HG03060 (cell line): ENCODE results near the gene RNF113B.

ENCODE experiments used
- ATAC-seq: cut with Tn5 transposase; IDR thresholded peaks from one replicate; pipeline ENCODE4 v1.9.1; 2021; ENCODE audit warnings: low read depth, moderate number of reproducible peaks; ENCODE audit not compliant: unreplicated experiment

RNF113B gene

DNA sequence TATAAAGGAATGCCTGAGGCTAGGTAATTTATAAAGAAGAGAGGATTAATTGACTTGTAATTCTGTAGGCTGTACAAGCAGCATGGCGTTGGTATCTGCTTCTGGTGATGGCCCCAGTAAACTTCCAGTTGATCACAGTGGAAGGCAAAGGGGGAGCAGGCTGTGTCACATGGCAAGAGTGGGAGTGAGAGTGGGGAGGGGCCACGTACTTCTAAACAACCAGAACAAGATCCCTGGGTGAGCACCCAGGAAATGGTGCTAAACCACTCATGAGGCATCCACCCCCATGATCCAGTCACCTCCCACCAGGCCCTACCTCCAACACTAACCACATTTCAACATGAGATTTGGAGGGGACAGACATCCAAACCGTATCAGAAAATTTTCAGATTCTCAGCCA lies 3.0 kb upstream of the RNF113B start:
- no peak for ATAC-seq

DNA sequence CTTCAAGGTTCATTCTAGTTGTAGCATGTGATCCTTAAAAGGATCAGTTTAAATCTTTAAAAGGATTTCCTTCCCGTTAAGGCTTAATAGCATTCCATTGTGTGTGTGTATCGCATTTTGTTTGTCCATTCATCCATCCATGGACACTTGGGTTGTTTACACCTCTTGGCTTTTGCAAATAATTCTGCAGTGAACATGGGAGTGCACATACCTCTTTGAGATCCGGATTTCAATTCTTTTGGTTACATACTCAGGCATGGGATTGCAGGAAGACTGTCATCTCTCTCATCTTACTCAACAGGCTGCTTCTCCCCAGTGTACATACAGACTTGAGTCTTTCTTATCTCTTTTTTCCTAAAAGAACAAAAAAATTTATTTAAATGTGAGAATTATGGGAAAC lies 1.2 kb downstream of the RNF113B start:
- ATAC-seq = no peak

DNA sequence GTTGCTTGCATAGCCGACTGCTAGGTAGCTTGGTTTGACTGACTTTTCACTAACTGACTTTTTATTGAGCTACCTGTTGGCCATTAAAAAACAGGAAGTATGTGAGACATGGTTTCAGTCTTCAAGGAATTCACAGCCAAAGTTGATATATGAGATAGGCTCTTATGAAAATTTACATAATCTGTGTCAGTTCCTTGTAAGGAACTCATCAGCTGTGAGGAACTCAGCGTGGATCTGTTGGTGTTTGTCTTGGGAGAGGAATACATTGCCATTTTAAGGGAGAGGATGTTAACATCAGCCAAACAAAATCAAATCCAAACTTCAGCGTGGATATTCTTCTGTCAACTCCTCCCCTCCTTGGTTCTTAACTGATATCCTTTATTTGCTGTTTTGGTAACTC lies 2.0 kb downstream of the RNF113B start:
- ATAC-seq = no peak

DNA sequence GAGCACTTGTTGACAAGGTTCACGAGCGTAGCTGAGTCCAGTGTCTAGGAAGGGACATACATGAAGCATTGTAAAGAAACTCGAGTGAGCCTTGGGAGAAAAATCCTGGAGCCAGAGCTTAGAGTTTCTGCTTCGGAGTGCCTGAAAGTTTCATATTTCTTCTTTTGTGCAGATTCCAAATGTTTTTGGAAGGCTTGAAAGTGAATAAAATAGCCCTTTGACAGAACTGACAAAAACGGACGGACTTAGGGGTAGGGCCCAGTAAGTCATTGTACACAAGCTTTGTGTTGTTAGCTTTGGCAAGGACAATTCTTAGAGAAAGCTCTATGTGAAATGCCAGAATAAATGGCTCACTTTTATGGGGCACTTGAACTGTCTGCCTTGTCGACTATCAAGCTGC lies 2.8 kb downstream of the RNF113B start:
- ATAC-seq = no peak

DNA sequence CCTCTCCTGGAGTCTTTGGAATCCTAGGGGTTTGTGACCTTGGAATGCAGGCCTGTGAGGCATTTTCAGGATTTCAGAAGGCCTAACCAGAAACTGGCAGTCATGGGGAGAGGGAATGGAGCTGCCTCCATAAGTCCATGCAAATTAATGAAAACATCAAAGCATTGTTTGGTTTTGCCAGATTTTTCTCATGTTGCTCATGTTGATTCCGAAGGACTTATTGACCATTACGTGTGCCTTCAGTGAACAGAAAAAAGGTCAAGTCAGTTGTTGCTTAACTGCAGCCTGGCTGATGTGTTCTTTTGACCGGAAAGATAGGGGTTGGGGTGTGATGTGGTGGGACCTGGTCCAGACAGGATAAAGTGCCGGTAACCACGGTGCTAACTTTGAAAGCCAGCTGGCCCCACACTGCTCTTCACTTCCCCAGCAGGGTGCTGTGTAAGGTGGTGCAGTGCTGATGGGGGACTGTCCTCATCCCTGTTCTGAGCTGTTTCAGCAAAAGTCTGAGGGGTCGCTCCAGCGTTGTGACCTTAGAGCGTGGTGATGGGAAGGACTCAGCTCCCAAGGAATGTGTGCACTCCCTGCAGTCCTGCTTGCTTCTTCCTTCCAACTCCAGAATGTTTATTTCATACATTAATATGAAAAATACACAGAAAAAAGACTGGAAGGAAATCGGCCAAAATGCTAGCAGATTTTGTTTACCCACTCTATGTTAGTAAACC lies 3.5 kb downstream of the RNF113B start:
- ATAC-seq = no peak

DNA sequence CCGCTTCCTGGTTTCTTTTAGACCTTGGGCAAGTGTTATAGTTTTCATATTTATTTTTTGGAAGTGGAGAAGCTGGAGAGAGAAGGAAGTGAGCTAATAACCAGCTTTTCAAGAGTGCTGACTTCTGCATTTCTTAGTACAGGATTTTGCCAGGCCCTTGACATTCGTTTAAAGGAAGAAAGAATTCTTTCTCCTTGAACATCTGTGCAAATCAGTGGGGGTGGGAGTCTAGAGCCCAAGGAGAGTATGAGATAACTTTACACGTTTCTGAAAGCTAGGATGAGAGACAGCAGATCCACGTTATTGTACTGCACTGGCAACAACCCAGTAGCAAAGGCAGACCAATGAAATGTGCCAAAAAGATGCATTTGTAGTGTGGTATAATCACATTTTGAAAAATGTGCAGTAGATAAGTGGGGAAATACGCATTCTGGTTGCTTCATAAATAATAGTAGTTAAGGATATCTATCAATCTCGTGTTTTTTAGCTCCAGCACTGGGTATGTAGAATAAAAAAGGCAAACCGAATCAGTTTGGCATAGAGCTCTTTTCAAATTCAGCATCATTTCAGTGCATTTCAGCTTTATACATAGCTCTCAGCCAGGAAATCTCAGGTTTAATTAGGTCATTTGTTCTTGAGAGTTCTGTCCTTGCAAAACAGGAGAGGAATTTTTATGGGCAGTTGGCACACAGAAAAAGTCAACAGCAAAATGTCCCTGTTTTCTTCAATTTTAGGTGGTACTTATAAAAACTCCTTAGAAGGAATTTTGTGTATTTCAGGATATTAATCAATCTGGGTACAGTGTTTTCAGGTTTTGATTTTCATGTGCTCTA lies 4.3 kb downstream of the RNF113B start:
- ATAC-seq = no peak

DNA sequence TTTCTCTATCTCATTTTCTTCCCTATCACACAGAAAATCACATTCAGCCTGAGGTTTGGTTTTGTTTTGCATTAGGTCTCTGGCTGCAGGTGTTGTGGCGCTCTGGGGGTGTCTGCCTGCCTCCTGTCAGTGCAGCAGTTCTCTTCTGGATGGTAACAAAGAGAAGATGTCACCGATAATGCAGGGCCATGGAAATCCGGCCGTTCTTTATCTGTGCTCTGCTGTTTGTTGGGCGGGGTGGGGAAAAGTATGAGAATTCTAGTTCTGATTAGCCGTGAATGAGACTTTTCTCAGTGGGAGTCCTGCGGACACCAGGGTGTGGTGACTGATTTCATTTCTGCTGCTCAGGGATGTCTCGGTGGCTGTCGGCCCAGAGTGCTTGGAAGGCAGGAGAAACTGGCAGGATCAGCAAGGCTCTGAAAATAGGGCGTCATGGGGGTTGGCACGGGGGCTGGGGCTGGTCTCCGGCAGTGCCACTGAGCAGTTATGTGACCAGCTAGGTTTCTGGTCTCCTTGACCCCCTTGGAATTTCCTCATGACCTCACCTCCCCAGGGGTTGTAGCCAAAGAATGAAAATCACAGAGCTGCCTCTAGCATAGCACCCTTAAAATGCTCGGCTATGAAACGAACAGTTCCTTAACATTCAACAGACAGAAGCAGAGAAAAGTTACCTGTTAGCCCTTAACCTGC lies 5.0 kb downstream of the RNF113B start:
- no peak for ATAC-seq

DNA sequence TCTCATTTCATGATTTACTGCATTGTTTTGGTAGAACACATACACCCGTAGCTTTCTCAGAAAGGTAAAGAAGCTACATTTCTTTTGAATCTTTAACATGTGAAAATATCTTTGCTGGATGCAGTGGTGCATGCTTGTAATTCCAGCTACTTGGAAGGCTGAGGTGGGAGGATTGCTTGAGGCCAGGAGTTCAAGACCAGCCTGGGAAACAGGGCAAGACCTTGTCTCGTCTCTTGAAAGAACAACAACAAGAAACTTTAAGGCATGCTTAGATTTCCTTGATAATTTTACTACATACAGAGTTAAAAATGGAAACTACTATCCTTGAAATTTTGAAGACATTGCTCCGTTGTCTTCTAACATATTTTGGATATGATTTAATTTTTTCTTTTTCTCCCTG lies 7.7 kb downstream of the RNF113B start:
- no peak for ATAC-seq

DNA sequence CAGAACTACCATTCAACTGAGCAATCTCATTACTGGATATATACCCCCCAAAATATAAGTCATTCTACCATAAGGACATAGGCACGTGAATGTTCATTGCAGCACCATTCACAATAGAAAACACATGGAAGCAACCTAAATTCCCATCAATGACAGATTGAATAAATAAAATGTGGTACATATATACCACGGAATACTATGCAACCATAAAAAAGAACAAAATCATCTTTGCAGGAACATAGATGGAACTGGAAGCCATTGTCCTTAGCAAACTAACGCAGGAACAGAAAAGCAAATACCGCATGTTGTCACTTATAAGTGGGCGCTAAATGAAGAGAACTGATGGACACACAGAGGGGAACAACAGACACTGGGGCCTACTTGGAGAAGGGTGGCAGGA lies 14.1 kb downstream of the RNF113B start:
- no peak for ATAC-seq

DNA sequence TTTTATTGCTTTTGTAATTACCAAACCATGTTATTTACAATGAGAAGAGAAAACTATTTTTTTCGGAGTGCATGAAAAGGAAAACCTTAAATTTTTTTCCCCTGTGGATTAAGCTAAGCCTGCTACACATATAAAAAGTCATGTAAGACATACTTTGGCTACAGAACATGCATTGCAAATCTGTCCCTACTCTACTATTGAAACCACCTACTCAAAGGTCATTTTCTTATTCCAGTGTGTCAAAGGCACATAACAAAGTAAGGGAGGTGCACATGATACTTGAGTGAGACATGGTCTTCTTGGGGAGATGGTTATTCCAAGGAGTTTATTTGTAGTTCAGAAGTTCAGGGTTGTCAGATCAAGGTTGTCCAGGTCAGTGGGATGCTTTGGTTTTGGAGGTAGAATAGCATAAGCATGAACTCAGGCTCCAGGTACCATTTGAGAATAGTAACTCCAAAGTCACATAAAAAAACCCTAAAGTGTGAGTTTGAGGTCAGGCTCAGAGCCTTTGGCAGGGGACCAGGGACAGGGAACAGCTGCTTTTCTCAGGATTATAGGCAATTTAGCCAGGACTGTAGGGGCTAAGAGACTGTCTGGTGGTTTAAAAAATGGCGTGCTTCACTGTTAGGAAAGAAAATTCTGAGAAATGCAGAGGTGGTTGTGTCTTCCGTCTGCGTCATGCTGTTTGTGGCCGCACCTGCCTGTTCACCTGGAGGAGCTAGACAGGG lies 18.7 kb downstream of the RNF113B start:
- no peak for ATAC-seq

DNA sequence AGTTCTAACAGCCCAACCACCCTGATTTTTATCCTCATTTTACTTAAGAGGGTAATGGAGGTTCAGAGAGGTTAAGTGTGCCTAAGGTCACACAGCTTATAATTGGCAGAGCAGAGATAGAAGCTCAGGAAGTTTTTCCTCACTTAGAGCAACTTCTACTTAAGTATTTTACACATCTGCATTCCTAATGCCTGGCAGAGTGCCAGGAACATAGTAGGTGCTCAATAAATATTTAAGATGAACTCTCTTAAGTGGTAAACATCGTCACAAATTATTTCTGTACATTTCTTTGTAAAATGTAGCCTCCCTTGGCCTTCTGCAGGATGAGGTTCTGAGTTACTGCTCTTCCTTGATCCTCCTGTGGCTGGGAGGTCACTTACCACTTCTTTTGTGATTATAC lies 19.5 kb downstream of the RNF113B start:
- no peak for ATAC-seq

DNA sequence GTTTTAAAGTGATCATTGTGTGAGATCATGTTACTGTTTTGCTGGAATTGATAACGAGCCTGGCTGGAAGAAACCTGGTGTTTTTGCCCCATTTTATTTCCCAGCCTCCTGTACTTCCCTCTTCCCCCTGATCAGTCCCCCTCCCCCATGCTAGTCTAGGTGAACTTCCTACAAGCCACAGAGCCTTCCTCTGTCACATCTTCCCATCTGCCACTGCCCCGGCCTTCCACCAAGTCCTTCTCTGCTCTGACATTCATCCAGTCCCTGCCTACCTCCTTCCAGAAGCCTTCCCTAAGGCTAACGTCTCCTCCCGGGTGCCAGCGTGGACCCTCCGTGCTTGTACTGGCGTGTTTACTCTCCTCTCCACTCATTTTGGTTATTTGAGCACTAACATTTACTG lies 19.9 kb downstream of the RNF113B start:
- no peak for ATAC-seq

DNA sequence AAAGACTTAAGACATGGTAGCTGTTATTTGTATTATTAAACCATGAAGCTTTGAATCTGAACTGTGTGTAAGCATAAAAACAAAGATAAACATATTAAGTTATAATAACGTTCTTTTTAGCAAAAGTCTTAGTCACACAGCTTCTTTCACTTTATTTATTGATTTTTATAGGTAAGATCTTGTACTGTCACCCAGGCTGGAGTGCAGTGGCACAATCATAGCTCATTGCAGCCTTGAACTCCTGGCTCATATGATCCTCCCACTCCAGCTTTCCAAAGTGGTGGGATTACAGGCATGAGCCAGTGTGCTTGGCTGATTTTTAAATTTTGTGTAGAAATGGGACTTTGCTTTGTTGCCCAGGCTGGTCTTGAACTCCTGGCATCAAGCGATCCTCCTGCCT lies 20.8 kb downstream of the RNF113B start:
- no peak for ATAC-seq

DNA sequence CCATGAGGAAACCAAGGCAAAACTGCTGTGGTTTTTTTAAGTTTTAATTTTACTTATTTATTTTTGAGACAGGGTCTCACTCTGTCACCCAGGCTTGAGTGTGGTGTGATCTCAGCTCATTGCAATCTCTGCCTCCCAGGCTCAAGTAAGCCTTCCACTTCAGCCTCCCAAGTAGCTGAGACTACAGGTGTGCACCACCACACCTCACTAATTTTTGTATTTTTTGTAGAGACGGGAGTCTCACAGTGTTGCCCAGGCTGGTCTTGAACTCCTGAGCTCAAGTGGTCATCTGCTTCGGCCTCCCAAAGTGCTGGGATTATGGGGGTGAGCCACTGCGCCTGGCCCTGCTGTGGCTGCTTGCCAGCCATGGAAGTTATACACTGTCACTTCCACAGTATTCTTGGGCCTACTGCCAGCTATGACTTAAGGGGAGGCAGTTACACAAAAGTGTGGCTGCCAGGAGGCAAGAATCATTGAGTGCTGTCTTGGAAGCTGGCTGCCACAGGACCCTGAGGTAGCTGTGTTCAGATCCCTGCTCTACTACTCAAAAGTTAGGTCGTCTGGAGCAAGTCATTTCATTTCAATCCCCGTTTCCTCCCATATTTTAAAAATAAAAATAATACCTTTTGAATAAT lies 21.5 kb downstream of the RNF113B start:
- no peak for ATAC-seq

DNA sequence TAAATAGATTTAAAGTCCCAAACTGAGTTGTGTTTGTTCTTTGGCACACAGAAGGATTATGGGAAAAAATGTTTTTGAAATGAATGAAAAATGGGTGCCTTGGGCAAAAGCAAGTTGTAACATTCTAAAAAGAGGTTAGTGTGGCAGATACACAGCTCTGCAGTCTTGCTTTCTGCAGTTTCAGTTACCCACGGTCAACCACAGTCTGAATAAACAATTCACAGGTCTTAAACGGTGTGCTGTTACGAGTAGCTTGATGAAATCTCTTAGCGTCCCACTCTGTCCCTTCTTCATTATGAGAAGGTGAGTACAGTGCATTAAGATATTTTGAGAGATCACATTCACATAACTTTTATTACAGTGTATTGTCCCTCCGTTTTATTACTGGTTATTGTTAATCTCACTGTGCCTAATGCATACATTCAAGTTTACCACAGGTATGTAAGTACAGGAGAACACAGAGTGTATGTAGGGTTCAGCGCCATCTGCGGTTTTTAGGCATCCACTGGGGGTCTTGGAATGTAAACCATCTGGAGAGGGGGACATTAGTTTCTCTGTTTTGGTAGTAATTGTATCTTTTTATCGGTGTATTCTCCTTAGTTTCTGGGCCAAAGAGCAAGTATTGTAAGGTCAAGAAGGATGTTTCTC lies 26.1 kb downstream of the RNF113B start:
- ATAC-seq = no peak

DNA sequence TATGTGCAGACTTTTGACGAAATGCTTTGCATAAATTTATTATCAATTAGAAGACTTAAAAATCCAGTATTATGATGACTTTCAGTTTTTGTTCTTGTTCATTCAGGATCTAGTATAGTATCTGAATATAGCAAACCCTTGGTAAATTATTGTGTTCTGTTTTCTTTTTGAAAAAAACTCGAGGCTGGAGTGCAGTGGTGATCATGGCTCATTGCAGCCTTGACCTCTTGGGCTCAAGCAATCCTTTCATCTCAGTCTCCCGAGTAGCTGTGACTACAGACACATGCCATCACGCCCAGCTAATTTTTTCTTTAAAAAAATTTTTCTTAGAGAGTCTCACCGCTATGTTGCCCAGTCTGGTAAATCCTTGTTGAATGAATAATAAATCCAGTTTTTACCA lies 29.5 kb downstream of the RNF113B start:
- ATAC-seq = no peak

DNA sequence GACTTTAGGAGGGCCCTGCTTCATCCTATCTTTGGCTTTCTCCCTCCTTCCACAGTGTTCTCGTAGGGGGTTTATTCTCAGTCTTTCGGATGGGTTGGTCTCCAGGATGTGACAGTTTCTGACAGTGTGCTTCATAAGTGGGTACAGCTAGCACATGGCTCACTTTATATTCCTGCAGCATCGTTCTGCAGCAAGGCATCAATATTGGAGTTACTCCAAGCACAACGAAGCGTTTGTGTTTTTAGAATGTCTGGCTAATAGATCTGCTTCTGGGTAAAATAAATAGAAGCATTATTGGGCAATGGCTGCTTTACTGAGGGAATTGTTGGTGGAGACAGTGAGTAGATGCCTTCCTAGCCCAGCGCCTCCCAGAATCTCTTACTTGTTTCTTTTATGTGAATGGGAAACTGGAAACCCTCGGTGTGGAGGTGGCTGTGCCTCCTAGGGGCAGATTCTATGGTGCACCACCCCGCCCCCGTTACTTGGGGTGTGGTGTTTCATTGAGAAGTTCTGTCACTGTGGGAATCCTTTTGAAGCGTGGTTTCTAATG lies 32.2 kb downstream of the RNF113B start:
- ATAC-seq = no peak

DNA sequence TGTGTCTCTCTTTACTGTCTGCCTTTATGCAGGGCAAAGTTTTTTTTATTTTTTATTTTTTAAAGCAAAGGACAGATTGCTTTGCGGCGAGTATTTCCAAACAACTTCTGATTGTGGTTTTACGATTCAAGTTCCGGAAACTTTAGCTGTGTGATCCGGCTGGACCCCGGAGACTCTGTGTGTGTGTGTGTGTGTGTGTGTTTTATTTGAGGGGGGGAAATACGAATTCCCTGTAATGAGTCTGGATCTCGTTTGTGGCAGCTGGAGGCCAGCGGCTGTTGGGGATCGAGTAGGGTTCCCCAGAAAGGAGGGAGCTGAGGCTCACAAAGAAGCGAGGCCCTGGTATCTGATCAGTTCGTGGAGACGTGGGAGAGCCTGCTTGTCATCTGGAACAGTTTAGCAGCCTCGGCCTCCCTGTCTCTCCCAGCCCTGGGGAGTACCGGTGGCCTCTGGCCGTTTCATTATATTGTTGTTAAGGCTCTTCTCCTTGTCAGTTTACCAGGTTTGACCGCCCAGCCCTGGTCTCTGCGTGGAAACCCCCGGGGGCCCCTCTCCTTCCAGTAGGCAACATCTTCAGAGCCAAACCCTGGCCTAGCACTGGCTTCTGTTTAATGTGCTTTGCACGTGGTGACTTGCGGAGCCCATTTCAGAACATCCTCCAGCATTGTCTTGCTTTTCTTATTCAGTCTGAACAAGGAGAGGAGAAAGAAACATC lies 32.9 kb downstream of the RNF113B start:
- ATAC-seq = no peak

DNA sequence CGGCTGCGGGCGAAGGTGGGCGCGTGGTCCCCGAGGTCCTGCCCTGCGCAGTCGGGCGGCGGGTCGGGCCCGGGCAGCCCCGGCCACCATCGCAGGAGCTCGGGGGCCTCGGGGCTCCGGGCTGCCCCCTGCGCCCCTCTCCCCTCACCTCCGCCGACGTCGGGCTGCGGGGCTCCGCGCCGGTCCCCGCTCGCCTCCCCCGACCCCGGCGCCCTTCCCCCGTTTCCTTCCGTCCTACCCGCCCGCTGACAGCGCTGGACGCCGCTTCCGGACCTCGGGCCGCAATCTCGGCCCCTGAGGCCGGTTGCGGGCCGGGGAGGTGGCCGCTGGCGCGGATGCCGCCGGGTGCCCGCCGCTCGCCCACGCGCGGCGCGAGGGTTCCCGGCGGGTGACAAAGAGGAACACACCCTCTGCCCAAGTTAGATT lies 33.5 kb downstream of the RNF113B start:
- no peak for ATAC-seq
